ENCODE data around the gene PCK1.

Gene PCK1

GRCh38 chr20:57589728-57590484, 29.0 kb downstream of the PCK1 start:
- DNase-seq (ENCODE audit: low read depth) = no peak

GRCh38 chr20:57590485-57591288, 29.8 kb downstream of the PCK1 start:
- no peak for DNase-seq (ENCODE audit: low read depth)

GRCh38 chr20:57591289-57592229, 30.6 kb downstream of the PCK1 start:
- no peak for DNase-seq (ENCODE audit: low read depth)

- no peak for DNase-seq (ENCODE audit: low read depth)
Observed at GRCh38 chr20:57592263-57593092, 31.6 kb downstream of the PCK1 start.

- DNase-seq (ENCODE audit: low read depth) = no peak
Observed at GRCh38 chr20:57593134-57593886, 32.4 kb downstream of the PCK1 start.

GRCh38 chr20:57594092-57594951, 33.4 kb downstream of the PCK1 start:
- DNase-seq (ENCODE audit: low read depth) = peak; percentile 24

GRCh38 chr20:57595041-57596030, 34.4 kb downstream of the PCK1 start:
- no peak for DNase-seq (ENCODE audit: low read depth)

- no peak for DNase-seq (ENCODE audit: low read depth)
Observed at GRCh38 chr20:57596358-57596757, 35.4 kb downstream of the PCK1 start.

GRCh38 chr20:57596998-57597939, 36.4 kb downstream of the PCK1 start:
- peak; percentile 60 for DNase-seq (ENCODE audit: low read depth)

- DNase-seq (ENCODE audit: low read depth) = no peak
Observed at GRCh38 chr20:57598060-57598459, 37.1 kb downstream of the PCK1 start.

- no peak for DNase-seq (ENCODE audit: low read depth)
Observed at GRCh38 chr20:57598491-57598890, 37.6 kb downstream of the PCK1 start.

GRCh38 chr20:57600320-57601210, 39.7 kb downstream of the PCK1 start:
- DNase-seq (ENCODE audit: low read depth) = no peak

GRCh38 chr20:57601211-57601570, 40.3 kb downstream of the PCK1 start:
- no peak for DNase-seq (ENCODE audit: low read depth)

GRCh38 chr20:57601737-57602136, 40.8 kb downstream of the PCK1 start:
- no peak for DNase-seq (ENCODE audit: low read depth)

GRCh38 chr20:57603120-57603519, 42.2 kb downstream of the PCK1 start:
- no peak for DNase-seq (ENCODE audit: low read depth)

- no peak for DNase-seq (ENCODE audit: low read depth)
Observed at GRCh38 chr20:57605045-57605444, 44.1 kb downstream of the PCK1 start.

Data from activated T-helper 1 cell treated with Interleukin-2 at 50 U/mL for 16 hours (primary cell).